Measurements from ENCODE around the gene RPL23.

DNA sequence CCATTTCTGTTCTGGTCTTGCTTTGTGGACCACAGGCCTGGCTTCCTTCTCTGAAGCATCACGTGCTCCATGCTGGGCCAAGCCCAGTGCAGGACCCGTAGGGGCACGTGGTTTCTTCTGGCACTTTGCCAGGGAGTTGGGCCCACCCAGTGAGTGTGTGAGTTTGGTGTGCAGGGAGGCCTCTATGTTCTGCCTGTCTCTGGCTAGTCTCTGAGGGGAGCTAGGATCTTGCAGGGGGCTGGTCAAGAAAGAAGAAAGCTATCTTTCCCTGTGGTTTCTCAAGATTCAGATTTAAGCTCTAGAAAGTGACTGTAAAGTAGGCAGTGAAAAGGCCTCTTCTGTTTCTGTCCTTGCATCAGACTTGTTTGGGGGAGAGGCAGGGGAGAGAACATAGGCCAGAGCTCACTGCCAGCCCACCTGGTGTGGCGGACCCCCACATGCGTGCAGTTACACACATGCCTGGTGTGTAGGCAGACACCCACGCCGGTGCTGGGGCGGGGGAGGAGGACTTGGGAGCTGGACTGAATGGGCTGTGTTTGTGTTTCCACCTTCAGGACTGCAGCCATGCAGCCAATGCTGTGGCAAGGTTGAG, 28.2 kb upstream of the RPL23 start:
- TF ChIP-seq POLR2A (IDR thresholded peaks at IDR 0.05) = no peak
- TF ChIP-seq, protein P1, sequence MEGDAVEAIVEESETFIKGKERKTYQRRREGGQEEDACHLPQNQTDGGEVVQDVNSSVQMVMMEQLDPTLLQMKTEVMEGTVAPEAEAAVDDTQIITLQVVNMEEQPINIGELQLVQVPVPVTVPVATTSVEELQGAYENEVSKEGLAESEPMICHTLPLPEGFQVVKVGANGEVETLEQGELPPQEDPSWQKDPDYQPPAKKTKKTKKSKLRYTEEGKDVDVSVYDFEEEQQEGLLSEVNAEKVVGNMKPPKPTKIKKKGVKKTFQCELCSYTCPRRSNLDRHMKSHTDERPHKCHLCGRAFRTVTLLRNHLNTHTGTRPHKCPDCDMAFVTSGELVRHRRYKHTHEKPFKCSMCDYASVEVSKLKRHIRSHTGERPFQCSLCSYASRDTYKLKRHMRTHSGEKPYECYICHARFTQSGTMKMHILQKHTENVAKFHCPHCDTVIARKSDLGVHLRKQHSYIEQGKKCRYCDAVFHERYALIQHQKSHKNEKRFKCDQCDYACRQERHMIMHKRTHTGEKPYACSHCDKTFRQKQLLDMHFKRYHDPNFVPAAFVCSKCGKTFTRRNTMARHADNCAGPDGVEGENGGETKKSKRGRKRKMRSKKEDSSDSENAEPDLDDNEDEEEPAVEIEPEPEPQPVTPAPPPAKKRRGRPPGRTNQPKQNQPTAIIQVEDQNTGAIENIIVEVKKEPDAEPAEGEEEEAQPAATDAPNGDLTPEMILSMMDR (IDR thresholded peaks at IDR 0.05) = no peak
